Measurements from ENCODE around the gene SLC5A6. TPM values are rescaled to one million over a fixed set of nuclear protein-coding genes. Genes with fewer than 3 reads are reported as not detected.

SLC5A6 gene
- polyA plus RNA-seq, 1 donor (not counting 4 experiments of a cell fraction or from before 2014, with no cell fraction given): 60.4 TPM

DNA sequence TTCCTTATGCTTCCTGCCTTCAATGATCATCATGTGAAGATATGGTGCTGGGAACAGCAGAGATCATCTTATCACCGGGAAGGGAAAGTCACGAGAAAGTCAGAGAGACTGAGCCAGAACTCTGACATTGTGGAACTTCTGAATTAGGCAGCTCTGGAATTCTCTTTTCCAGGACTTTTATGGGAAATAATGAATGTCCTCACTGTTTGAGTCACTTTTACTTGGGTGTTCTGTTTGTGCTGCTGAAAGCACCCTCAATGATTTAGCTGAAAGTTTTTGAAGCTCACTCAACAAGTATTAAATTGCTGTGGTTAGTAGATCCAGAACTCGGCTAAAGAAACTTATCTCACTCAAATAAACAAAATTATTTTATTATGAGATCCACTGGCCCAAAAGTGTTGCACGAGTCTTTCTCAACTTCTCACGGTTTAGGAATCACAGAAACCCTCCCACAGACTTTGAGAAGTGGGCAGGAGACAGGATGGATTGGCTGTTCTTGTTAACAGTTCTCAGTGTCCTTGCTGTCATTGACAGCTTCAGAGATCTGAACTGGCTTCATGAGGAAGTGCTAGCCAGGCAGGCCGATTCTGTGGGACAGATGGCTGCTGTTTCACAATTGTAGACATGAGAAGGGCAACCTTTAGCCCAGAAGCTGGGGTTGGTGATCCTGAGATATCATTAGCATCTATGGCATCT, 26.6 kb downstream of the SLC5A6 start:
- Histone ChIP-seq H3K4me1 (ENCODE audit: control insufficient read depth, extremely low read depth, insufficient read depth, low read length) (no peaks in the 10 kb centered on the region), H3K36me3 (ENCODE audit: control insufficient read depth in 2 of 2, extremely low read depth in 1 of 2, insufficient read depth in 2 of 2, low read length in 2 of 2) (no peaks in the 10 kb centered on the region), H3K4me3 (ENCODE audit: control insufficient read depth in 2 of 3, extremely low read depth in 1 of 3, insufficient read depth in 2 of 3, low read depth in 1 of 3, low read length in 3 of 3) (no peak overlapping the region), H2AFZ (ENCODE audit: control insufficient read depth, low read length) (no peak overlapping the region), H3K27ac (ENCODE audit: control insufficient read depth, insufficient read depth, low read length) (no peak overlapping the region), H3K27me3 (ENCODE audit: control insufficient read depth, extremely low read depth, insufficient read depth, low read length) (no peaks in the 10 kb centered on the region), H3K9ac (ENCODE audit: control insufficient read depth, extremely low read depth, insufficient read depth, low read length) (no peak overlapping the region), H3K4me2 (ENCODE audit: control insufficient read depth, extremely low read depth, insufficient read depth, low read depth, low read length) (no peak overlapping the region), H3K79me2 (ENCODE audit: control insufficient read depth, insufficient read depth, low read length) (no peaks in the 10 kb centered on the region), H3K9me1 (ENCODE audit: control insufficient read depth, extremely low read depth, insufficient read depth, low read length) (no peaks in the 10 kb centered on the region), H3K9me3 (ENCODE audit: control insufficient read depth, low read depth, low read length) (no peaks in the 10 kb centered on the region), H4K20me1 (ENCODE audit: control insufficient read depth, extremely low read depth, insufficient read depth, low read length) (no peaks in the 10 kb centered on the region)
- DNase-seq (ENCODE audit: low read depth, low spot score): no peak
- no peak for FAIRE-seq
- TF ChIP-seq EZH2 (IDR thresholded peaks at IDR 0.05; ENCODE audit: low read length): no peak
- dilution Hi-C loops (cut with MboI; ENCODE audit: extremely low pct_ligation_motif_present, low sequenced_read_pairs): no loop called here

DNA sequence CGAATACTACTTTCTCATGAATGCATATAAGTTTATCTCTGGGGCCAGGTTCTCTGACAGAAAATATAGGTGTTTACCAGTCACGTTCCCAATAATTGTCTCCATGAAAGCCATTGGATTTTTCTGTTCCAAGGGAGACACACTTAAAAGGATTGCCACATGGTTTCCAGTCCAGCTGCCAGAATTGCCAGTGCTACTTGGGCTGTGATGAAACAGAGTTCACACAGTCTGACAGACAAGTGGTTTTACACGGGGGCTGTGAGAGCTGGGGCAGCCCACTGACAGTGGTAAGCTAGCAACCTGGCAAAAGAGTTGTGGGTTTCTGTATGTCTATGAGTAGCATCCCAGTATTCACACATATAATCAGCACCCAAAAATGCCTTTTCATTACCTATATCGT, 28.0 kb downstream of the SLC5A6 start:
- Histone ChIP-seq H3K27ac (ENCODE audit: control insufficient read depth, insufficient read depth, low read length) (no peak overlapping the region), H3K4me2 (ENCODE audit: control insufficient read depth, extremely low read depth, insufficient read depth, low read depth, low read length) (no peak overlapping the region), H3K4me1 (ENCODE audit: control insufficient read depth, extremely low read depth, insufficient read depth, low read length) (no peaks in the 10 kb centered on the region), H3K79me2 (ENCODE audit: control insufficient read depth, insufficient read depth, low read length) (no peaks in the 10 kb centered on the region), H3K9me1 (ENCODE audit: control insufficient read depth, extremely low read depth, insufficient read depth, low read length) (no peaks in the 10 kb centered on the region), H3K27me3 (ENCODE audit: control insufficient read depth, extremely low read depth, insufficient read depth, low read length) (no peaks in the 10 kb centered on the region), H3K9me3 (ENCODE audit: control insufficient read depth, low read depth, low read length) (no peaks in the 10 kb centered on the region), H2AFZ (ENCODE audit: control insufficient read depth, low read length) (no peak overlapping the region), H4K20me1 (ENCODE audit: control insufficient read depth, extremely low read depth, insufficient read depth, low read length) (no peaks in the 10 kb centered on the region), H3K36me3 (ENCODE audit: control insufficient read depth in 2 of 2, extremely low read depth in 1 of 2, insufficient read depth in 2 of 2, low read length in 2 of 2) (no peaks in the 10 kb centered on the region), H3K4me3 (ENCODE audit: control insufficient read depth in 2 of 3, extremely low read depth in 1 of 3, insufficient read depth in 2 of 3, low read depth in 1 of 3, low read length in 3 of 3) (no peak overlapping the region), H3K9ac (ENCODE audit: control insufficient read depth, extremely low read depth, insufficient read depth, low read length) (no peak overlapping the region)
- FAIRE-seq (no peak), DNase-seq (ENCODE audit: low read depth, low spot score) (no peak)
- TF ChIP-seq, protein P1, sequence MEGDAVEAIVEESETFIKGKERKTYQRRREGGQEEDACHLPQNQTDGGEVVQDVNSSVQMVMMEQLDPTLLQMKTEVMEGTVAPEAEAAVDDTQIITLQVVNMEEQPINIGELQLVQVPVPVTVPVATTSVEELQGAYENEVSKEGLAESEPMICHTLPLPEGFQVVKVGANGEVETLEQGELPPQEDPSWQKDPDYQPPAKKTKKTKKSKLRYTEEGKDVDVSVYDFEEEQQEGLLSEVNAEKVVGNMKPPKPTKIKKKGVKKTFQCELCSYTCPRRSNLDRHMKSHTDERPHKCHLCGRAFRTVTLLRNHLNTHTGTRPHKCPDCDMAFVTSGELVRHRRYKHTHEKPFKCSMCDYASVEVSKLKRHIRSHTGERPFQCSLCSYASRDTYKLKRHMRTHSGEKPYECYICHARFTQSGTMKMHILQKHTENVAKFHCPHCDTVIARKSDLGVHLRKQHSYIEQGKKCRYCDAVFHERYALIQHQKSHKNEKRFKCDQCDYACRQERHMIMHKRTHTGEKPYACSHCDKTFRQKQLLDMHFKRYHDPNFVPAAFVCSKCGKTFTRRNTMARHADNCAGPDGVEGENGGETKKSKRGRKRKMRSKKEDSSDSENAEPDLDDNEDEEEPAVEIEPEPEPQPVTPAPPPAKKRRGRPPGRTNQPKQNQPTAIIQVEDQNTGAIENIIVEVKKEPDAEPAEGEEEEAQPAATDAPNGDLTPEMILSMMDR (optimal IDR thresholded peaks at IDR 0.05 in 1 of 3, IDR thresholded peaks at IDR 0.05 in 1 of 3, conservative IDR thresholded peaks at IDR 0.05 in 1 of 3; ENCODE audit: extremely low read depth in 1 of 3, insufficient read depth in 2 of 3, low read length in 3 of 3): no peak
- TF ChIP-seq EZH2 (IDR thresholded peaks at IDR 0.05; ENCODE audit: low read length): no peak
- dilution Hi-C loops (cut with MboI; ENCODE audit: extremely low pct_ligation_motif_present, low sequenced_read_pairs): no loop called here

DNA sequence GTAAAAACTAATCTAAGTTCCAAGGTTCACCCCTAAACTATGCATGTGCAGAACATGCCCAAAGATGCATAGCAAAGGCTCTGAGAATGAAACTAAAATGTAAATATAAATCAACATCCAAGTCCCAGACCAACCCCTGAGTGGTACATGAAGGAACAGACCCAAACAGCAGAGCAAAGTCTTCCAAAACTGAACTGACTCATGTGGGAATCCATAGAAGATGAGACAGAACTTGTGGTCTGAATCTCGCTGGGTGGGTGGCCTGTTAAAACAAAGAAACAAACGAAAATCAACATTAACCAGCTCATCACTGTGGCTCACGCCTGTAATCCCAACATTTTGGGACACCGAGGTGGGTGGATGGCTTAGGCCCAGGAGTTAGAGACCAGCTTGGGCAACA, 29.7 kb downstream of the SLC5A6 start:
- TF ChIP-seq, protein P1 (optimal IDR thresholded peaks at IDR 0.05 in 1 of 3, IDR thresholded peaks at IDR 0.05 in 1 of 3, conservative IDR thresholded peaks at IDR 0.05 in 1 of 3; ENCODE audit: extremely low read depth in 1 of 3, insufficient read depth in 2 of 3, low read length in 3 of 3): no peak
- no peak for TF ChIP-seq EZH2 (IDR thresholded peaks at IDR 0.05; ENCODE audit: low read length)
- Histone ChIP-seq H3K4me3 (ENCODE audit: control insufficient read depth in 2 of 3, extremely low read depth in 1 of 3, insufficient read depth in 2 of 3, low read depth in 1 of 3, low read length in 3 of 3) (no peak overlapping the region), H3K27me3 (ENCODE audit: control insufficient read depth, extremely low read depth, insufficient read depth, low read length) (peaks cover 2% of the 10 kb centered on the region), H3K27ac (ENCODE audit: control insufficient read depth, insufficient read depth, low read length) (no peak overlapping the region), H3K4me2 (ENCODE audit: control insufficient read depth, extremely low read depth, insufficient read depth, low read depth, low read length) (no peak overlapping the region), H3K9ac (ENCODE audit: control insufficient read depth, extremely low read depth, insufficient read depth, low read length) (no peak overlapping the region), H3K4me1 (ENCODE audit: control insufficient read depth, extremely low read depth, insufficient read depth, low read length) (no peaks in the 10 kb centered on the region), H3K79me2 (ENCODE audit: control insufficient read depth, insufficient read depth, low read length) (no peaks in the 10 kb centered on the region), H2AFZ (ENCODE audit: control insufficient read depth, low read length) (no peak overlapping the region), H3K9me1 (ENCODE audit: control insufficient read depth, extremely low read depth, insufficient read depth, low read length) (no peaks in the 10 kb centered on the region), H3K9me3 (ENCODE audit: control insufficient read depth, low read depth, low read length) (no peaks in the 10 kb centered on the region), H4K20me1 (ENCODE audit: control insufficient read depth, extremely low read depth, insufficient read depth, low read length) (no peaks in the 10 kb centered on the region), H3K36me3 (ENCODE audit: control insufficient read depth in 2 of 2, extremely low read depth in 1 of 2, insufficient read depth in 2 of 2, low read length in 2 of 2) (no peaks in the 10 kb centered on the region)
- dilution Hi-C loops (cut with MboI; ENCODE audit: extremely low pct_ligation_motif_present, low sequenced_read_pairs): no loop called here
- DNase-seq (ENCODE audit: low read depth, low spot score) (no peak), FAIRE-seq (no peak)

Data from keratinocyte (primary cell).